HepG2 (cell line): Measurements from ENCODE around the gene ERMARD. TPM values are rescaled to one million over a fixed set of nuclear protein-coding genes. Genes with fewer than 3 reads are reported as not detected.
A peak's percentile ranks its signal among the peaks of the same experiment; 100 is the strongest.

Experiments used
- ATF7 ChIP-seq, 2 experiments: fragments of 450-650 bp in 1 of 2; sonication (generic) in 1 of 2; formaldehyde crosslinking in 1 of 2; IDR thresholded peaks; 2 replicates each; pipeline versions ENCODE4 v1.4.0 to v1.6.1; 2016 to 2020; ENCODE audit warnings: antibody characterized with exemption in 1 of 2, mild to moderate bottlenecking in 1 of 2, missing genetic modification reagents in 1 of 2
- BCL6 ChIP-seq: IDR thresholded peaks from 2 replicates; pipeline ENCODE4 v1.6.1; 2016; ENCODE audit warnings: missing genetic modification reagents, missing compliant biosample characterization
- CHCHD3 ChIP-seq: sonication (generic); formaldehyde crosslinking; IDR thresholded peaks from 2 replicates; pipeline ENCODE4 v1.8.0; 2022; ENCODE audit warnings: mild to moderate bottlenecking, missing genetic modification reagents, moderate library complexity
- ELF1 ChIP-seq: sonication (generic); formaldehyde crosslinking; IDR thresholded peaks from 2 replicates; pipeline ENCODE4 v1.4.0; 2020; ENCODE audit warnings: missing genetic modification reagents
- EP300 ChIP-seq, 3 experiments: sonication (generic) in 1 of 3; formaldehyde crosslinking in 1 of 3; IDR thresholded peaks; 2 replicates each; pipeline versions ENCODE4 v1.5.1 to v1.6.1; 2011 to 2020; ENCODE audit warnings: low read depth in 2 of 3, low read length in 2 of 3, borderline replicate concordance in 1 of 3, improper control_type of control experiment in 1 of 3, mild to moderate bottlenecking in 1 of 3, missing genetic modification reagents in 1 of 3, moderate library complexity in 1 of 3
- EZH2 ChIP-seq: conservative IDR thresholded peaks from 2 replicates; pipeline ENCODE4 v1.6.1; 2012; ENCODE audit warnings: mild to moderate bottlenecking, low read depth, low read length, moderate library complexity
- FOXA3 ChIP-seq: IDR thresholded peaks from 2 replicates; pipeline ENCODE4 v1.6.1; 2016; ENCODE audit warnings: missing genetic modification reagents, missing compliant biosample characterization
- GTF2F1 ChIP-seq: fragments of 150-350 bp; IDR thresholded peaks from 2 replicates; pipeline ENCODE4 v1.6.1; 2014; ENCODE audit warnings: low read length
- HMG20A ChIP-seq: IDR thresholded peaks from 2 replicates; pipeline ENCODE4 v1.6.1; 2016; ENCODE audit warnings: borderline replicate concordance
- MBD4 ChIP-seq: IDR thresholded peaks from 2 replicates; pipeline ENCODE4 v1.6.1; 2012; ENCODE audit warnings: low read length, inconsistent platforms, borderline replicate concordance
- MEIS1 ChIP-seq: sonication (generic); formaldehyde crosslinking; IDR thresholded peaks from 2 replicates; pipeline ENCODE4 v1.9.0; 2021; ENCODE audit warnings: mild to moderate bottlenecking, missing genetic modification reagents, moderate library complexity, borderline replicate concordance
- MLLT10 ChIP-seq: sonication (generic); formaldehyde crosslinking; IDR thresholded peaks from 2 replicates; pipeline ENCODE4 v1.4.0; 2020; ENCODE audit warnings: missing genetic modification reagents
- NR2F6 ChIP-seq, 2 experiments: IDR thresholded peaks; 2 replicates each; pipeline ENCODE4 v1.6.1; 2016; ENCODE audit warnings: antibody characterized with exemption in 1 of 2, mild to moderate bottlenecking in 1 of 2
- PAWR ChIP-seq: sonication (generic); formaldehyde crosslinking; IDR thresholded peaks from 2 replicates; pipeline ENCODE4 v1.4.0; 2020; ENCODE audit warnings: missing genetic modification reagents, mild to moderate bottlenecking, borderline replicate concordance
- SETDB1 ChIP-seq: sonication (generic); formaldehyde crosslinking; IDR thresholded peaks from 2 replicates; pipeline ENCODE4 v1.5.1; 2020; ENCODE audit warnings: missing genetic modification reagents, mild to moderate bottlenecking, borderline replicate concordance
- SMAD3 ChIP-seq: sonication (generic); formaldehyde crosslinking; IDR thresholded peaks from 2 replicates; pipeline ENCODE4 v1.4.0; 2020; ENCODE audit warnings: missing genetic modification reagents
- SOX13 ChIP-seq, 3 experiments: fragments of 450-650 bp in 1 of 3; sonication (generic) in 1 of 3; formaldehyde crosslinking in 1 of 3; IDR thresholded peaks in 2 of 3; conservative IDR thresholded peaks in 1 of 3; 2 replicates each; pipeline versions ENCODE4 v1.5.0 to v1.6.1; 2016 to 2020; ENCODE audit warnings: antibody characterized with exemption in 1 of 3, mild to moderate bottlenecking in 1 of 3, missing compliant biosample characterization in 1 of 3, missing genetic modification reagents in 1 of 3, moderate library complexity in 1 of 3
- YEATS2 ChIP-seq: sonication (generic); formaldehyde crosslinking; IDR thresholded peaks from 2 replicates; pipeline ENCODE4 v1.4.0; 2020; ENCODE audit warnings: missing genetic modification reagents, borderline replicate concordance
- ZBED4 ChIP-seq: sonication (generic); formaldehyde crosslinking; IDR thresholded peaks from 2 replicates; pipeline ENCODE4 v1.4.0; 2020; ENCODE audit warnings: missing genetic modification reagents, borderline replicate concordance
- ZBTB20 ChIP-seq: sonication (generic); formaldehyde crosslinking; IDR thresholded peaks from 2 replicates; pipeline ENCODE4 v1.8.1; 2023; ENCODE audit warnings: missing genetic modification reagents, low read depth, mild to moderate bottlenecking, borderline replicate concordance
- ZMYM3 ChIP-seq: sonication (generic); formaldehyde crosslinking; IDR thresholded peaks from 2 replicates; pipeline ENCODE4 v1.5.1; 2020; ENCODE audit warnings: mild to moderate bottlenecking, missing genetic modification reagents
- ZNF597 ChIP-seq: sonication (generic); formaldehyde crosslinking; IDR thresholded peaks from 2 replicates; pipeline ENCODE4 v1.5.0; 2020; ENCODE audit warnings: missing genetic modification reagents
- ZNF761 ChIP-seq: sonication (generic); formaldehyde crosslinking; conservative IDR thresholded peaks from 2 replicates; pipeline ENCODE4 v1.4.0; 2020; ENCODE audit warnings: mild to moderate bottlenecking, missing genetic modification reagents
- ZNF782 ChIP-seq: sonication (generic); formaldehyde crosslinking; IDR thresholded peaks from 2 replicates; pipeline ENCODE4 v1.4.0; 2020; ENCODE audit warnings: missing genetic modification reagents, mild to moderate bottlenecking, borderline replicate concordance
- polyA plus RNA-seq, 8 experiments: library from polyadenylated mRNA; depleted of rRNA in 3 of 8; stranded (reverse) in 7 of 8; unstranded in 1 of 8; fragments of >200 nt; fragmentation: Illumina TruSeq in 4 of 8; extraction: Trizol in 4 of 8; gene quantifications; 2 replicates each; pipeline versions ENCODE4 v1.2.1 to v1.2.3, GENCODE V29; 2011 to 2016; ENCODE audit warnings: low read depth in 4 of 8, missing spikeins in 1 of 8, mixed read lengths in 1 of 8; ENCODE audit not compliant: insufficient read depth in 1 of 8
- total RNA-seq, 5 experiments: library from RNA; depleted of rRNA; stranded (reverse); fragments of >200 nt; fragmentation: Illumina TruSeq; extraction: Trizol; gene quantifications; 2 replicates each; pipeline ENCODE4 v1.2.3, GENCODE V29; 2016; ENCODE audit warnings: low read depth in 1 of 5

The ERMARD gene
- total and polyA plus RNA-seq, 2 of the 13 experiments (the other 11 are each of a cell fraction or from before 2014, with no cell fraction given): 8.8 to 10.7 TPM

GRCh38 chr6:169799474-169799926 lies 48.1 kb downstream of the ERMARD start (continued):
- peak; percentile 59; the same call in 1 of the 2 replicates for TF ChIP-seq SOX13 (IDR thresholded peaks at IDR 0.05)
- peak in 1 of 2 experiments; percentile 95; a peak in 2 of 4 replicates for TF ChIP-seq SOX13 (CRISPR knock-in tag; conservative IDR thresholded peaks at IDR 0.05 in 1 of 2, IDR thresholded peaks at IDR 0.05 in 1 of 2)
- TF ChIP-seq YEATS2 (CRISPR knock-in tag): no peak; the same call in 1 of the 2 replicates
- TF ChIP-seq PAWR (CRISPR knock-in tag): 0 out of 2 replicates have a peak, but pooled peaks have one; percentile 32
- no peak for TF ChIP-seq ZNF782 (CRISPR knock-in tag)
- TF ChIP-seq GTF2F1: no peak
- TF ChIP-seq HMG20A (CRISPR knock-in tag): peak; percentile 85
- no peak for TF ChIP-seq ZNF597
- peak; percentile 77 for TF ChIP-seq BCL6 (CRISPR knock-in tag)
- TF ChIP-seq NR2F6 (IDR thresholded peaks at IDR 0.05): peak; percentile 67
- peak; percentile 56; the same call in 1 of the 2 replicates for TF ChIP-seq NR2F6 (CRISPR knock-in tag; IDR thresholded peaks at IDR 0.05)
- peak; percentile 33; the same call in 1 of the 2 replicates for TF ChIP-seq MEIS1 (CRISPR knock-in tag)
- TF ChIP-seq ELF1 (CRISPR knock-in tag): no peak
- peak; percentile 61 to 93 for TF ChIP-seq EP300 (IDR thresholded peaks at IDR 0.05; ENCODE audit: low read depth in 2 of 2, low read length in 2 of 2)
- peak; percentile 87 for TF ChIP-seq EP300 (CRISPR knock-in tag; IDR thresholded peaks at IDR 0.05; ENCODE audit: borderline replicate concordance)
- TF ChIP-seq MBD4: 0 out of 2 replicates have a peak, but pooled peaks have one; percentile 42
- TF ChIP-seq MLLT10 (CRISPR knock-in tag): no peak
- 0 out of 2 replicates have a peak, but pooled peaks have one; percentile 28 for TF ChIP-seq ZNF761
- TF ChIP-seq ATF7 (IDR thresholded peaks at IDR 0.05): no peak
- no peak for TF ChIP-seq ATF7 (CRISPR knock-in tag; IDR thresholded peaks at IDR 0.05)
- TF ChIP-seq SMAD3: peak; percentile 80; the same call in 1 of the 2 replicates
- no peak for TF ChIP-seq EZH2
- no peak for TF ChIP-seq ZBED4 (CRISPR knock-in tag)
- 0 out of 2 replicates have a peak, but pooled peaks have one; percentile 53 for TF ChIP-seq ZBTB20 (CRISPR knock-in tag)
- no peak for TF ChIP-seq CHCHD3 (CRISPR knock-in tag)
- peak; percentile 46 for TF ChIP-seq ZMYM3 (CRISPR knock-in tag)
- TF ChIP-seq SETDB1: no peak
- peak; percentile 91 for TF ChIP-seq FOXA3
